Measurements from ENCODE around the gene TENM3.

DNA sequence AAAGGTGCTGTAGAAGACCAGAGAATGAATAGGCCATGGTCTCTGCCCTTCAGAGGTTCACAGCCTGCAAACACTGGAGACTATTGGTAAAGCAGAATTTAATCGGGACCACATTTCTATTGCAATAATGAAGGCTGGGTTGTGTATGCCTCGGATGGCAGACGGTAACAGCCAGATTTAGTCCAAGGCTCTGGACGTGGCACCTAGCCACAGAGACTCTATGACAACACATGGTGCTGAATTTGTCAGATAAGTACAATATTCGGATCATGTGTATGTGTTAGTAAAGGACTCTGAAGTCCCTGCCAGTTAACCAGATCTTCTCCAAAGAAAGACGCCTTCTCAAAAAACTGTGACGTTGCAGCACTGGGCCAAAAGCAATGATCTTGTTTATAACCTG, 545.0 kb downstream of the TENM3 start:
- TF ChIP-seq, protein P1, sequence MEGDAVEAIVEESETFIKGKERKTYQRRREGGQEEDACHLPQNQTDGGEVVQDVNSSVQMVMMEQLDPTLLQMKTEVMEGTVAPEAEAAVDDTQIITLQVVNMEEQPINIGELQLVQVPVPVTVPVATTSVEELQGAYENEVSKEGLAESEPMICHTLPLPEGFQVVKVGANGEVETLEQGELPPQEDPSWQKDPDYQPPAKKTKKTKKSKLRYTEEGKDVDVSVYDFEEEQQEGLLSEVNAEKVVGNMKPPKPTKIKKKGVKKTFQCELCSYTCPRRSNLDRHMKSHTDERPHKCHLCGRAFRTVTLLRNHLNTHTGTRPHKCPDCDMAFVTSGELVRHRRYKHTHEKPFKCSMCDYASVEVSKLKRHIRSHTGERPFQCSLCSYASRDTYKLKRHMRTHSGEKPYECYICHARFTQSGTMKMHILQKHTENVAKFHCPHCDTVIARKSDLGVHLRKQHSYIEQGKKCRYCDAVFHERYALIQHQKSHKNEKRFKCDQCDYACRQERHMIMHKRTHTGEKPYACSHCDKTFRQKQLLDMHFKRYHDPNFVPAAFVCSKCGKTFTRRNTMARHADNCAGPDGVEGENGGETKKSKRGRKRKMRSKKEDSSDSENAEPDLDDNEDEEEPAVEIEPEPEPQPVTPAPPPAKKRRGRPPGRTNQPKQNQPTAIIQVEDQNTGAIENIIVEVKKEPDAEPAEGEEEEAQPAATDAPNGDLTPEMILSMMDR (IDR thresholded peaks at IDR 0.05; ENCODE audit: extremely low read depth in 1 of 2, insufficient read depth in 1 of 2, low read depth in 1 of 2, low read length in 2 of 2): no peak
- TF ChIP-seq EZH2 (IDR thresholded peaks at IDR 0.05; ENCODE audit: borderline replicate concordance, low read depth, low read length, severe bottlenecking) (no peak), POLR2AphosphoS5 (IDR thresholded peaks at IDR 0.05; ENCODE audit: insufficient read depth, low read depth, low read length) (no peak), GATA2 (IDR thresholded peaks at IDR 0.05; ENCODE audit: insufficient read depth, insufficient read length, low read depth, low read length) (no peak), POLR2A (IDR thresholded peaks at IDR 0.05; ENCODE audit: low read depth, low read length) (no peak), FOS (IDR thresholded peaks at IDR 0.05; ENCODE audit: borderline replicate concordance, insufficient read depth, low read length) (no peak), JUN (IDR thresholded peaks at IDR 0.05; ENCODE audit: borderline replicate concordance, insufficient read depth, insufficient read length, low read depth) (no peak), MYC (IDR thresholded peaks at IDR 0.05; ENCODE audit: low read depth, low read length) (no peak)
- TF ChIP-seq, protein P2, sequence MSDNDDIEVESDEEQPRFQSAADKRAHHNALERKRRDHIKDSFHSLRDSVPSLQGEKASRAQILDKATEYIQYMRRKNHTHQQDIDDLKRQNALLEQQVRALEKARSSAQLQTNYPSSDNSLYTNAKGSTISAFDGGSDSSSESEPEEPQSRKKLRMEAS (IDR thresholded peaks at IDR 0.05; ENCODE audit: insufficient read depth, insufficient read length): no peak
